Measurements from ENCODE around the gene GMPPA.

DNA sequence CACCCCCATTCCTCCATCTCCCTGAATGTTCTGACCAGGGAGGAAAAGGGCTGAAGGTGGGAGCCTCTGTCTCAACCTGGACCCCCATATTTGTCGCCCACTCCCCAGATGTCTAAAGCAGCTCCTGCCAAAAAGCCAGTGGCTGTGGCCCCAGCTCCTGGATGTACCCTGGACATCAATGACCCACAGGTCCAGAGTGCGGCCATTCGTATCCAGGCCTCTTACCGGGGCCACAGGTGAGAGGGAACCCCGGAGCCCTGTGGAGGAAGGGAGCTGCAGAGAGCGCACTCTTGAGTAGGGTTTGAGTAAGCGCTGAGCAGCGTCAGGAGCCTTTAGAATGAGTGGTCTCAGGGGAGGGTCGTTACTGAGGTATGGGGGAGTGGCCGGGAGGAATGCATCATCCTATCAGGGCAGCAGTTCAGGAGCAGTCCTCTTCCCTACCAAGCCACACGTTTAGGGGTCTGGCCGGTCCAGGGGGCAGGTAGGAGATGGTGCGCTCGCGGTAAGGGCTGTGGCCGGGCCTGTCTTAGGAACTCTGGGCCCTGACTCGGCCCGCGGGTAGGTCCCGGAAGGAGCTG lies 2.4 kb upstream of the GMPPA start:
- TF ChIP-seq, protein P1, sequence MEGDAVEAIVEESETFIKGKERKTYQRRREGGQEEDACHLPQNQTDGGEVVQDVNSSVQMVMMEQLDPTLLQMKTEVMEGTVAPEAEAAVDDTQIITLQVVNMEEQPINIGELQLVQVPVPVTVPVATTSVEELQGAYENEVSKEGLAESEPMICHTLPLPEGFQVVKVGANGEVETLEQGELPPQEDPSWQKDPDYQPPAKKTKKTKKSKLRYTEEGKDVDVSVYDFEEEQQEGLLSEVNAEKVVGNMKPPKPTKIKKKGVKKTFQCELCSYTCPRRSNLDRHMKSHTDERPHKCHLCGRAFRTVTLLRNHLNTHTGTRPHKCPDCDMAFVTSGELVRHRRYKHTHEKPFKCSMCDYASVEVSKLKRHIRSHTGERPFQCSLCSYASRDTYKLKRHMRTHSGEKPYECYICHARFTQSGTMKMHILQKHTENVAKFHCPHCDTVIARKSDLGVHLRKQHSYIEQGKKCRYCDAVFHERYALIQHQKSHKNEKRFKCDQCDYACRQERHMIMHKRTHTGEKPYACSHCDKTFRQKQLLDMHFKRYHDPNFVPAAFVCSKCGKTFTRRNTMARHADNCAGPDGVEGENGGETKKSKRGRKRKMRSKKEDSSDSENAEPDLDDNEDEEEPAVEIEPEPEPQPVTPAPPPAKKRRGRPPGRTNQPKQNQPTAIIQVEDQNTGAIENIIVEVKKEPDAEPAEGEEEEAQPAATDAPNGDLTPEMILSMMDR (IDR thresholded peaks at IDR 0.05), result no peak
- TF ChIP-seq RFX5 (IDR thresholded peaks at IDR 0.05), result no peak
- TF ChIP-seq, protein P2, sequence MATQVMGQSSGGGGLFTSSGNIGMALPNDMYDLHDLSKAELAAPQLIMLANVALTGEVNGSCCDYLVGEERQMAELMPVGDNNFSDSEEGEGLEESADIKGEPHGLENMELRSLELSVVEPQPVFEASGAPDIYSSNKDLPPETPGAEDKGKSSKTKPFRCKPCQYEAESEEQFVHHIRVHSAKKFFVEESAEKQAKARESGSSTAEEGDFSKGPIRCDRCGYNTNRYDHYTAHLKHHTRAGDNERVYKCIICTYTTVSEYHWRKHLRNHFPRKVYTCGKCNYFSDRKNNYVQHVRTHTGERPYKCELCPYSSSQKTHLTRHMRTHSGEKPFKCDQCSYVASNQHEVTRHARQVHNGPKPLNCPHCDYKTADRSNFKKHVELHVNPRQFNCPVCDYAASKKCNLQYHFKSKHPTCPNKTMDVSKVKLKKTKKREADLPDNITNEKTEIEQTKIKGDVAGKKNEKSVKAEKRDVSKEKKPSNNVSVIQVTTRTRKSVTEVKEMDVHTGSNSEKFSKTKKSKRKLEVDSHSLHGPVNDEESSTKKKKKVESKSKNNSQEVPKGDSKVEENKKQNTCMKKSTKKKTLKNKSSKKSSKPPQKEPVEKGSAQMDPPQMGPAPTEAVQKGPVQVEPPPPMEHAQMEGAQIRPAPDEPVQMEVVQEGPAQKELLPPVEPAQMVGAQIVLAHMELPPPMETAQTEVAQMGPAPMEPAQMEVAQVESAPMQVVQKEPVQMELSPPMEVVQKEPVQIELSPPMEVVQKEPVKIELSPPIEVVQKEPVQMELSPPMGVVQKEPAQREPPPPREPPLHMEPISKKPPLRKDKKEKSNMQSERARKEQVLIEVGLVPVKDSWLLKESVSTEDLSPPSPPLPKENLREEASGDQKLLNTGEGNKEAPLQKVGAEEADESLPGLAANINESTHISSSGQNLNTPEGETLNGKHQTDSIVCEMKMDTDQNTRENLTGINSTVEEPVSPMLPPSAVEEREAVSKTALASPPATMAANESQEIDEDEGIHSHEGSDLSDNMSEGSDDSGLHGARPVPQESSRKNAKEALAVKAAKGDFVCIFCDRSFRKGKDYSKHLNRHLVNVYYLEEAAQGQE (IDR thresholded peaks at IDR 0.05), result no peak
- no peak for TF ChIP-seq MYC (IDR thresholded peaks at IDR 0.05; ENCODE audit: borderline replicate concordance, low read length)
- TF ChIP-seq POLR2A (IDR thresholded peaks at IDR 0.05; ENCODE audit: low read length), result no peak

All from A549 (cell line).